GM19438 (cell line): Measurements from ENCODE around the gene LTB4R.

ENCODE experiments used
- ATAC-seq: cut with Tn5 transposase; IDR thresholded peaks from one replicate; pipeline ENCODE4 v1.9.1; 2021; ENCODE audit warnings: low read depth; ENCODE audit not compliant: unreplicated experiment

LTB4R gene

GRCh38 chr14:24298892-24299254, 12.4 kb upstream of the LTB4R start:
- no peak for ATAC-seq

- peak; percentile 72 for ATAC-seq
These were observed 11.8 kb upstream of the LTB4R start, which contains the start of the genes DHRS1 and NOP9 for GRCh38 chr14:24299255-24300191. TSS of gene DHRS1 (minus strand) at chr14:24299780. CDS start at chr14:24299106, 674 bp downstream. TSS of gene NOP9 (plus strand) at chr14:24299850. CDS start at chr14:24299955, 105 bp downstream.

GRCh38 chr14:24300326-24300980, 10.8 kb upstream of the LTB4R start:
- ATAC-seq: no peak

- no peak for ATAC-seq
These were observed 7.3 kb upstream of the LTB4R start for GRCh38 chr14:24304019-24304387.

- no peak for ATAC-seq
These were observed 4.1 kb upstream of the LTB4R start for GRCh38 chr14:24307156-24307574.

GRCh38 chr14:24307575-24308341, 3.5 kb upstream of the LTB4R start, which contains the start of gene CIDEB:
TSS of gene CIDEB (minus strand) at chr14:24307977. CDS start at chr14:24307858, 119 bp downstream.
- no peak for ATAC-seq

- no peak for ATAC-seq
These were observed 2.8 kb upstream of the LTB4R start for GRCh38 chr14:24308342-24309124.

GRCh38 chr14:24309538-24310264, 1.6 kb upstream of the LTB4R start, which contains the start of gene LTB4R2:
TSS of gene LTB4R2 (plus strand) at chr14:24310140. CDS start at chr14:24310665, 525 bp downstream.
- ATAC-seq: no peak

GRCh38 chr14:24310265-24310645, 1.0 kb upstream of the LTB4R start:
- ATAC-seq: no peak

GRCh38 chr14:24311837-24312615, 724 bp downstream of the LTB4R start:
- ATAC-seq: no peak

GRCh38 chr14:24312736-24313507, 1.6 kb downstream of the LTB4R start:
- ATAC-seq: no peak

- ATAC-seq: no peak
These were observed 2.6 kb downstream of the LTB4R start for GRCh38 chr14:24313913-24314312.

GRCh38 chr14:24314377-24315193, 3.3 kb downstream of the LTB4R start:
- ATAC-seq: no peak

- no peak for ATAC-seq
These were observed 4.0 kb downstream of the LTB4R start for GRCh38 chr14:24315243-24315806.

GRCh38 chr14:24315807-24316596, 4.7 kb downstream of the LTB4R start:
- ATAC-seq: no peak

GRCh38 chr14:24316597-24316950, 5.3 kb downstream of the LTB4R start:
- ATAC-seq: no peak
